GM19463 (cell line): Measurements from ENCODE around the gene CYFIP2.
"Not testable (repeated sequence)": the region's sequence is repeated elsewhere in the genome, so short reads cannot be mapped to it uniquely, and the experiment has no call there.

Source experiments
- ATAC-seq: cut with Tn5 transposase; IDR thresholded peaks from one replicate; pipeline ENCODE4 v1.9.1; 2021; ENCODE audit warnings: mild to moderate bottlenecking, moderate library complexity; ENCODE audit not compliant: unreplicated experiment

CYFIP2 gene

DNA sequence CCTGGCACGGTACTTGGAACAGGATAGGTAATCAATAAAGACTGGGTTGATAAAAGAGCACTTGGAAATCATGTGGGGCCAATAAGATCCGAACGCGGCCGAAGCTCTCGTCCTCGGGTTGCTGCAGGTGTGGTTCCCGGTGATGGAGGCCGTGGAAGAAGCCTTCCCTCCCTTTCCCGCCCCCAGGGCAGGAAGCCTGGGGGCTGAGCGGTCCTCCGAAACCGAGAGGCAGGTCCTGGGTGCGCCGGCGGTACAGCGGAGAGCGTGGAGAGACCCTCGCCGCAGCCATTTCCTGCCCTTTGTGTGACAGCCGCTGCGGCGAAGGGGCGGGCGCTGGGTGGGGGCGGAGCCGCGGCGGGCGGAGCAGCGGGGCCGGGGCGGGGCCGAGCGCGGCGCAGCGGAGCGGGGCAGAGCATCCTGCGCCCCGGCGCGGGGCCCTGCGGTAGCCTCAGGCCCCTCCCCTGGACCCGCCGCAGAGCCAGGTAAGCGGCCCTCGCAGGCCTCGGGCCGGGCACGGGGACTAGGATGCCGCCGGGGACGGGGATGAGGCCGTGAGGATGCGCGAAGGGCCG, at the start of gene CYFIP2:
TSS of gene CYFIP2 (plus strand) at position 410 of the 572 bp plus-strand sequence. CDS start 19,239 bp downstream, outside the sequence.
- ATAC-seq = peak; percentile 84

DNA sequence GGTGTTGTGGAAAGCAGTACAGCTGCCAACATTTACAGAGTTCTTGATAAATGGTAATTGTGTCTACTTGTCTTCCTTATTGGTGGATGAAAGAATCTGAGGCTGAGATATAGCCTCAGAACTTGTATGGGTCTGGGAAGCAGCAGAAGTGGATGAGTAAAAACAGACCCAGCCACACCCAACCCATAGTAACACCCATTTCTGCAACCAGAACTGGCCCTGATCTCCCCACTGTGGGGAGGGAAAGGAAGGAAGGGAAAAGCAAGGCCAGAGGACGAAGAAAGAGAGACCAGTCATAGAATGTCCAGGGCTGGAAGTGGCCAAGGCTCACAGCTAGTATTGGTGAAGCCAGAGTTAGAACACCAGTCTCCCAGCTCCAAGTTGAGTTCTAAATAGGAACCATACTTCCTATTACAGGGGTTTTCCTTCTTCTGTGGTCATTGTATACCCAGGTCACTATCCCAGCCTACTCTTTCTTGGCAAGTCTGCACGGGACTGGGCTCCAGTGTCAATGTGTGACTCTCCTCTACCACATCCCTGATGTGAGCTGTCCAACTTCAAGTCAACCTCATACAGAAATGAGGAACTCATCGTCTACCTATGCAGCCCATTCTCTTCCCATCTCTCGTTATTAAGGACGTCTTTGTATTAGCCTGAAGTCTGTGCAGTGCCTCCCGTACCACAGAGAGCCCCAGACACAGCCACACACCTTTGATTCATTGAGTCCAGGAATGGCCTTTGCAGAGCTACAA, 49.4 kb upstream of the CYFIP2 start:
- no peak for ATAC-seq

DNA sequence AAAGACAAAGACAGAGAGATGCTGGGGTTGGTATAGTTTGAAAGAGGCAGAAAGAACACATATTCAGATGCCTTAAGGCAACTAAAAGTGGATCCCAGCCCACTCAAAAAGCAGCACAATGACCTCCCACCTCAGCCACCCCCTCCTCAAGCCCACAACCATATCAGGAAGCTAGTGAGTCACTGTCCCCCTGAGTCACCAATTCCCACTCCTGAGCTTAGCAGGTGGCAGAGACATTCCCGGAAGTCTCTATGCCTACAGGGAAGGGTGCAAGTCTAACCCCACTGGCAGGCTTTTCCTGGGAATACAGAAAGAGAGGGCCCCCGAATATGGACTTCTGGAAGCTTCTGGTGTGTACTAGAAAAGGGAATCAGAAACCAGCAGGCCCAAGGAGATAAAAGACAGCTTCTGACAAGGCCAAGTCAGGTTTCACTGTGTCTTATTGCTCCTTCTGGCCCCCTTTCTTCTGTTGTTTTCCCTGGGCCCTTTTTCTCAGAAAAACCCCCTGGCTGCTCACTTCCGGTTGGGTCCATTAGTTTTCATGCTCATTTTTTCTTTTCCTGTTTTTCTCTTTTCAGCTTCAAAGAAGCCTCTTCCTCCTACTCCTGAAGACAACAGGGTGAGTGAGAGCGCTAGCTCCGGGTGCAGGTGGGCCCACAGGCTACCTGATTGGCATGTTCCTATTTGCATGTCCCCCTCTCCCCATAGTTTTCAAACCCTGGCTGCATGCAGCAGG, 48.5 kb upstream of the CYFIP2 start:
- no peak for ATAC-seq

DNA sequence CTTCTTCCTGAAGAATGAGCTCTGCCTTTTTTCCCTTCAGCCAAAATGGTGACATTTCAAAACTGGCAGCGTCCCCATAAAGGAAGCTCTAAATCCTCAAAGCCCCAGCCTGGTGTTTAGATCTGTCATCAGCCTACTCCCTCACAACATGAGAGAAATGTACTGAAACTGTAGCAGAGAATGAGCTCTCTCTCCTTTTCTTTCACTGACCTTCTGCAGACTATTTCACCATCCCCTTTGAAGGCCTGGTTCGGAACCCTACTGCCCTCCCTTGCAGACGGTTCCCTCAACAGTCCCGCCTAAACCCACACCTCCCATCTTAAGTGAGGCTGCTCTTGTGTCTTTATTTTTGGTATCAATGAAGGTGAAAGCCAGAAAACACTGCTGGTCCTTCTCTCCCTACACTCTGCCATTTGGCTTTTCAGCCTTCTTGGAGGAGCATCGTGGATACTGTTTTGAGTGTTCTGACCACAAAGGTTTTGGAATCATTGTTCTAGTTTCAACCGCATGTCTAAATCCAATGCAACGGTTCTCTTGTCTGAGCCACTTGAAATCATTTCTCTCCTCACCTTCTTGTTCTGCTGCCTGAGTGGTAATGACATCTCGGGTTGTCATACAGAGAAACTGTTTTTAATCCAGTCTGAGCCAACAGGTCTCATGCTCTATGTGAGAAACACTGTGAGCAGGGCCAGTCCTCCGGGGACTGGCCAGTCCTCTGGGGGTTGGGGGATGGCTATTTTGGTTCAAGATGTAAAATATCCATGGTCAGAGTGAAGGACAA, 46.2 kb upstream of the CYFIP2 start:
- peak; percentile 54 for ATAC-seq

DNA sequence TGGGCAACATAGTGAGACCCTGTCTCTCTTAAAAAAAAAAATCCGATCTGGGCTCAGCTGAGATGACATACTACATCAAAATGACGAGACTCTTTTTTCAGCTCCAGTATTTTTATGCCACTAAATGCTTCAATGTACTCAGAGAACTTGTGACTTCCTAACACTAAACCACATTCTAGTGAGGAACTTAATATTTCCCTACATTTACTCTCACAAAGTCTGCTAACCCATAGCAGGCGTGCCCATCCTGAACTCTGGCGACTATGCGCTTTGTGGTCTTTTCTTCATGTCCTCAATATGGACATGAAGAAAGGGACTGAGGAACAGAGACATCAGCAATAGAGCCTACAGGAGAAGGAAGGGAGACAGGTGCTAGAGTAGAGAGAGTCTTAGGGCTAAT, 44.0 kb upstream of the CYFIP2 start:
- ATAC-seq = no peak

DNA sequence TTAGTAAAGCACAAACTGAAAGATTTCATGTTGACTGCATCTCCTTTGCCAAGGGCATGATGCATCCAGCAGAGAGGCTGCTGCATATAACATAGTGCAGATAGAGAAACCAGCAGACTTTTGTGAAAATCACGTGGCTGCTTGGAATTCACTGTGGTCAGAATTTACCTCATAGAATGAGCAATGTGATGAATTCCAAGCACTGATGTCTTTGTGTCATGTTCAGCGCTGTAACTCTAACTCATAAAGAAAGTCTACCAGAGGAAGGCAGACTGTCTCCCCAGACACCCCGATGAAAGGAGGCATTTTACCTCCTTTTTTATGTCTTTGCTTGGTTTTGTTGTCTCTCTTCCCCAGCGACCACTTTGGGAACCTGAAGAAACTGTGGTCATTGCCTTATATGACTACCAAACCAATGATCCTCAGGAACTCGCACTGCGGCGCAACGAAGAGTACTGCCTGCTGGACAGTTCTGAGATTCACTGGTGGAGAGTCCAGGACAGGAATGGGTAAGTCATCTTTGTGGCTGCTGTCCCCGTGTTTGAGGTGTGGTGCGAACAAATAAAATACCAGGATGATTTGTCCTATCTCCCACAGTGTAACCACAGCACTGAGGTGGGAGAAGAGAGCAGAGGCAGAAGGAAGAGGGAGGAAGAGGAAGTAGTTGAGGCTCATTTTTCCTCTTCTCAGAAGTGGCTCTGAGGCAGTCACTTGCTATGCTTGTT, 43.3 kb upstream of the CYFIP2 start:
- ATAC-seq = no peak

DNA sequence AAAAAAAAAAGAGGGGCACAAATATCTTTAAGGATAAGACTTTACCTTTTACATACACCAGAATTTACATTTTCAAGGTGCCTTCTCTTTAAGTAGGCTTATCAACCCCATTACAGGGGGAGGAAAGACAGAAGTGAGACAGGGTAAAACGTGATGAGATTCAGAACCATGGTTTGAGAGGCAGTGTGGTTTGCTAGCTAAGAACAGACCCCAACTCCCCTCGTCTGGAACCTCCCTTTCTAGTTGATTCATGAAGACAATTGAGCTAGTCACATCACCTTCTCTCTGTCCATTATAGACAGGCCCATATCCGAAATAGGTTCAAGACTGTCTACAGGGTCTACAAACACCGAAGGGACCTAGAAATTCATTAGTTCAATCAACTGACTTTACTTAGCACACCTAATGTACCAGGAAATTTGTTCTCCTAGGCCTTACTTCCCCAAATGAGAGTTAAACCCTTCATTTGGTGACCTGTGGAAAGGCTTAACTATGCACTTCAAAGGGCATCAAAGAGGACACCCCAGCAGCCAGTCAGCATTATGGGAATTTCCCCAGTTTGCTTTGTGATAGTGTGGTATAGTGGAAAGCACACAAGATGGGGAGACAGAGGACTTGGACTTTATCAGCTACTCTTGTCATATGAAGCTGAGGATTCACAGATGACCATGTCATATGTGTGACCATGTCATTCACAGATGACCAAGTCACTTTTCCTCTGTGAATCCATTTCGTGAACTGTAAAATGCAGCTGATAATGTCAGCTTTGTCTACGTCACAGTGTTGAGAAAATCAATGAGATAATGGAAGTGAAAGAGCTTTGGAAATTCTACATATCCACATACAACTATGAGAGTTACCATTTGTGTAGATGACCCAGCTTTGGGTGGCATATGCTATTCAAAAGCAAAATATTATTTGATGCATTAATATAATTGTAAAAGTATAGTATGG, 40.2 kb upstream of the CYFIP2 start:
- no peak for ATAC-seq

DNA sequence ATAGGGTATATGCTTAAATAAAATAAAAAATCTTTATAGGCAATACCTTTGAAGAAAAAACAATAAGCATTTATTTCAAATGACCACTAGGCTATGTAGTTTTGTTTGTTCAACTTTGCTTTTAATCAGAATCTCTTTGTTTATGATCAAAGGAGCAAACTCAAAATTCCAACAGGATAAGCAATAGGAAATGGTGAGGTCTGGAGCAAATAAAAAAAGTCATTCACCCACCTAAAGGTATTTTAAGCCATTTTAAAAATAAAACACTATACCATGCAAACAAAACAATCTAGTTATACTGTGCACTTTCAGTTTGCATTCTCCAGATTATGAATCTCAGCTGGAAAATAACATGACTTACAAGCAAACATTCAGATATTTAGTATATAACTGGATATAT, 35.3 kb upstream of the CYFIP2 start:
- no peak for ATAC-seq

DNA sequence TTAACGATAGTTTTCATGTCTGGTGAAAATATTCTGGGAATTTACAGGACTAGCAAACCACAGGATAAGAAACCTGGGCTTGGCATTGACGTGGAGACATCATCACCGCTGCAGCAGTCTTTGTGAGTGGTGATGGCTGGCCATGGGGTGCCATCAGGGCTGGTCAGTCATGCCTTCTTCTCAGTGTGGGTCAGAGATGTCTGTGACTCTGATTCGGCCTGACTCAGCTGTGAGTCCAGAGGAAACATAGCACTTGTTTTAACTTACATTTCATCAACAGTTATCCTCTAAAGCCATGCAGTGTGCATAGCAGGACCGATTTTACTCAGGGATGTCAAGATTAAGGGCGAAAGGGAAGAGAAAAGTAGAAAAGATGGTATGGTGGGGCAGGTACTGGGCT, 33.2 kb upstream of the CYFIP2 start:
- ATAC-seq = no peak

DNA sequence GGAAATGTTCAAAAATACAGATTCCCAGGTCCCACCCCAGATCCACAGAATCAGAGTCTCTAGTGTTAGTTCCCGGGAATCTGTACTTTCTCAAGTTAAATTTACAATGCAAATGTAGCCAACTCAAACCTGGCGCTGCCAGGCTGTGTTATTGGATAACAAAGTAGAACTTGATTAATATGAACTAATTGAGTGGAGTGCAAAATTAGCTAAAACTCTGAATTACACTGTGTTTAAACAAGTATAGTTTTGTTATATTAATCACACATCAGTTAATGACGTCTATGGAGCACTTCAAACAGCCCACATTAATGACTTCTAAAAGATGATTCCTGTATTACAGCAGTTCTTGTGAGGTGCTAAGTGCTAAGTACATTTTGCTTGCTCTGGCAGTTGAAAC, 32.4 kb upstream of the CYFIP2 start:
- ATAC-seq = no peak

DNA sequence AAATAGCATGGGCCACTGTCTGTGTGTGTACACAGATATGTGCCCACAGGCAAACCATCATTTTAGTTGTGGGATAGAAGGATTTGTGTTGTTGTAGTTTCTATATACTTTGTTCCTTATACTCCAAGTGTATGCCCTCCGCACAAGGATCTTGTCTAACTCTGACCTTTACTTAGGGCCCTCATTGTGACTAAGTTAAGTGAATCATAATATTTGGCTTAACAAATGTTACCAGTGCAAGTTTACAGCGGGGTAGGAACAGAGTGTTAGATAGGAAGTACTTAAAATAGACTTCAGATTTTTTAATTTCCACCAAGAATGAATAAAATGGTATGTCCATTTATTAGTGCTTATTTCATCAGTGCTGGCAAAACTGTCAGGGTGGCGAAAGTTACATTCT, 29.5 kb upstream of the CYFIP2 start:
- no peak for ATAC-seq

DNA sequence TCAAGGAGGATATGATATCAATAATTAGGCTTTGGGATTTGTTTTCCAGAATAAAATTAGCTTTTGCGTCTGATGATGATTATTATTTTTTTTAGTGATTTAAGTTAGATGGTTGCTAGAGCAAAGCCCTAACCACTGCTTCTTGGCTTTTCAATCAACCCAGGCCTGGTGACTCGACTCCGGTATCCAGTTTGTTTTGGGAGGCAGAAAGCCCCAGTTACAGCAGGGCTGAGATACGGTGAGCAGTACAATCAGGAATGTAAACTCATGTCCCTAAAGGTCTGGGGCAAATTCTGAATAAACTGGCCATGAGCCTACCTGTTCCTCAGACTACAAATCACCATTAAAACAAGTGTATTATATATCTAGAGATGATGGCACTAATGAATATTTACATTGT, 24.4 kb upstream of the CYFIP2 start:
- ATAC-seq = no peak

DNA sequence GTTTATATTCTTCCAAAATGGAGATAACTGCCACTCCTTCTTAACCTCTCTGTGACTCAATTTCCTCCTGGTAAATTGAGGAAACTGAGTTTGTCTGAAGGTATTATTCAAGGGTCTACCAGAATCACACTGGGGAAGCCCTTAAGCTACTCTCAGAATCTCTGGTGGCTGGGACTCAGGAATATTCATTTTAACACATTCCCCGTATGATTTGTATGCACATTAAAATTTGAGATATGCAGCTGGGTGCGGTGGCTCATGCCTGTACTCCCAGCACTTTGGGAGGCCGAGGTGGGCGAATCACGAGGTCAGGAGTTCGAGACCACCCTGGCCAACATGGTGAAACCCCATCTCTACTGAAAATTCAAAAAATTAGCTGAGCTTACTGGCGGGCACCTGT, 21.2 kb upstream of the CYFIP2 start:
- not testable (repeated sequence) for ATAC-seq

DNA sequence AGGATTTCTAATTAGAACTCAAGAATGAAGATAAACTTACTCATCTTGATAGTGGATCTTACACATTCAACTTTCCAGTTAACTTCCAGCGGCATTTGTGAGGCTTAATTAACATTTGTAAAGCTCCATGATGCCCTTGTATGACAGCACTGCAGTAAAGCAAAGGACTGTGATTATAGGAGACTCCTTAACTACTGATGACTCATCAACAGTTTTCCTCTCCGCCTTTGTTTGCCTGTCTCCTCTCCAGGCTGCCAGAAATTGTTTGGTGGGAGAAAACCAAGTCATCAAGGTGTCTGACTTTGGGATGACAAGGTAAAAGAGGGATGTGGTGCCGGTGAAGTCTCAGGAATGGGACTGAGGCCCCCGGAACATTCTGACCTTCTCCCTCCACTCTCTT, 20.4 kb upstream of the CYFIP2 start:
- ATAC-seq = no peak

DNA sequence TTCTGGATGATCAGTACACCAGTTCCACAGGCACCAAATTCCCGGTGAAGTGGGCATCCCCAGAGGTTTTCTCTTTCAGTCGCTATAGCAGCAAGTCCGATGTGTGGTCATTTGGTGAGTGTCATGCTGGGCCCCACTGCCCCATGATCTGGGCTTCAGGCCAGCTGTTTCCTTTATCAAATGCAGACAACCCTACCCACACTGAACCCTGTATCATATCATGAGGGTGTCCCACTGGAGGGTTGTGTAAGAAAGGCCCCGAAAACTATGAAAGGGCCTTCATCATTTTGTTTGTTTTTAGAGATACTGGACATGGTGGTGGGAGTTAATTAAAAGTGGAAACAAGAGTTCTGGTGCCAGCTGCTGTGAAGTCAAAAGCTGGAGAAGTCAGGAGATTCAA, 20.0 kb upstream of the CYFIP2 start:
- no peak for ATAC-seq

DNA sequence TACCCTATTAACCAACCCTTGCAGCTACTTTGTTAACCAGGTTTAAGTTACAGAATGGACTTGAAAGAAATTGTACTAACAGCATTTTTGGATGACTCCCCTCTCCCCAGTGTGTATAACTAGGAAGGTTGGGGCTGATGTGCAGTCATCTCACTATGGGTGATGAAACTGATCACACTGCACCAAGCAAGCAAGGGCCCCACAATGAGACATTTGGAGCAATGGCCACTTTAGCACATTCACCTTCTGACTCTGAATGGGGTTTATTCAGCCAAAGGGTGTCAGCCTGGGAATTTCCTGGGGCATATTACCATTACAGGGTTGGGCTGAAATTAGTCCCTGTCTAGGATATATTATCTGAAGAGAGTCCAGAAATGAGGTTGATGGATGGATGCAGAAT, 18.7 kb upstream of the CYFIP2 start:
- no peak for ATAC-seq

DNA sequence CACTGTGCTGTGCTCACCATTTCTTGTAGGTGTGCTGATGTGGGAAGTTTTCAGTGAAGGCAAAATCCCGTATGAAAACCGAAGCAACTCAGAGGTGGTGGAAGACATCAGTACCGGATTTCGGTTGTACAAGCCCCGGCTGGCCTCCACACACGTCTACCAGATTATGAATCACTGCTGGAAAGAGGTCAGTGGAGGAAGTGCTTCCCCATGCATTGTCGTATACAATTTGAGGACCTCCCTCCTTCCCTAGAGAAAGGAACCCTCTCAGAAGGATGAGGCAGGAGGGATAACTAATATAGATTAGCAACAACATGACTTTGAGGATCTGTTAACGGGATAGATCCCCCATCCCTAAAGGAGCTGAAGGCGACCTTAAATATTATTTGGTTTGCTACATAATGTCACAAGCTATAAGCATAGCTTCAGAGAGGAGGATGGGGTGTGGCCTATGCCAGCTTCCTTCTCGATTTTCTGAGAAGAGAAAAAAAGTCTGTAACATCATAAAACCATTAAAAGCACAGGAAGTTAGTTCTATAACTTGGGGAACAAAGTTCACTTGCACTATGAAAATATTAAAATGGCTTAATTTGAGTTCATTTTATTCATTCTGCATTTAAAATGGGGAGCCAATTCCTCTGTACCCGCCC, 17.0 kb upstream of the CYFIP2 start:
- ATAC-seq = no peak

DNA sequence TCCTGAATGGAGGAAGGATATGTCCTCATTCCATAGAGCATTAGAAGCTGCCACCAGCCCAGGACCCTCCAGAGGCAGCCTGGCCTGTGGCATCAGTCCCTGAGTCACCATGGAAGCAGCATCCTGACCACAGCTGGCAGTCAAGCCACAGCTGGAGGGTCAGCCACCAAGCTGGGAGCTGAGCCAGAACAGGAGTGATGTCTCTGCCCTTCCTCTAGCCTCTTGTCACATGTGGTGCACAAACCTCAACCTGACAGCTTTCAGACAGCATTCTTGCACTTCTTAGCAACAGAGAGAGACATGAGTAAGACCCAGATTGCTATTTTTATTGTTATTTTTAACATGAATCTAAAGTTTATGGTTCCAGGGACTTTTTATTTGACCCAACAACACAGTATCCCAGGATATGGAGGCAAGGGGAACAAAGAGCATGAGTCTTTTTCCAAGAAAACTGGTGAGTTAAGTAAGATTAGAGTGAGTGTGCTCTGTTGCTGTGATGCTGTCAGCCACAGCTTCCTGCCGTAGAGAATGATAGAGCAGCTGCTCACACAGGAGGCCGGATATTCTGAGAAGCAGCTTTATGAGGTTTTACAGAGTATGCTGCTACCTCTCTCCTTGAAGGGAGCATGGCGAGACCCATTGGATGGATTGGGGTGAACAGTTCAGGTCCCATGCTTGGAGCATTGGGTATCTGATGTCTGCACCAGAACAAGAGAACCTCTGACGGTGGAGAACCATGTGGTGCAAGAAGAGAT, 13.0 kb upstream of the CYFIP2 start:
- ATAC-seq = peak; percentile 91
